ENCODE results near the gene FSD2. TPM values are rescaled to one million over a fixed set of nuclear protein-coding genes. Genes with fewer than 3 reads are reported as not detected.

Gene FSD2
- total and polyA plus RNA-seq, 2 of the 8 experiments (the other 6 are each of a cell fraction or from before 2014, with no cell fraction given), result 0.02 TPM; not detected in 1

- DNase-seq (ENCODE audit: low read depth in 1 of 2, low spot score in 2 of 2) (no peak), FAIRE-seq (no peak)
- H3K4me2 ChIP-seq (ENCODE audit: insufficient read depth in 1 of 2, low read depth in 2 of 2, low read length in 2 of 2), result no peak overlapping the region
- no peak overlapping the region for H4K8ac ChIP-seq (ENCODE audit: extremely low read depth, insufficient read depth, low read length)
- H2AFZ ChIP-seq (ENCODE audit: low read length), result no peak overlapping the region
- H2BK12ac ChIP-seq (ENCODE audit: low read depth, low read length), result no peak overlapping the region
- H3K4me1 ChIP-seq (replicated peaks in 1 of 4; ENCODE audit: control insufficient read depth in 3 of 4, insufficient read depth in 4 of 4, low read length in 3 of 4), result no peaks in the 10 kb centered on the region
- POLR2A ChIA-PET (ENCODE audit: partially characterized antibody), result no interaction called here
- no peak overlapping the region for H2BK20ac ChIP-seq (ENCODE audit: low read length)
- H3K18ac ChIP-seq (ENCODE audit: extremely low read depth, low read length), result no peak overlapping the region
- H3K4ac ChIP-seq (replicated peaks; ENCODE audit: insufficient read length, low read depth, low read length), result no peak overlapping the region
- H4K5ac ChIP-seq (ENCODE audit: insufficient read length, low read depth, low read length), result no peak overlapping the region
- no peak overlapping the region for H3K23ac ChIP-seq (ENCODE audit: insufficient read length)
- no peaks in the 10 kb centered on the region for H3K9me3 ChIP-seq (ENCODE audit: insufficient read depth in 2 of 2, low read depth in 1 of 2, low read length in 1 of 2)
- peaks cover 0 to 20% (median 6%) of the 10 kb centered on the region in 4 experiments; a peak in 3 of 8 replicates for H3K36me3 ChIP-seq (ENCODE audit: control insufficient read depth in 2 of 4, insufficient read depth in 4 of 4, low read length in 3 of 4)
- TF ChIP-seq CHD1 (IDR thresholded peaks at IDR 0.05; ENCODE audit: low read depth, low read length) (no peak), CBX8 (IDR thresholded peaks at IDR 0.05; ENCODE audit: borderline replicate concordance, low read depth, low read length) (no peak), ATF3 (IDR thresholded peaks at IDR 0.05; ENCODE audit: insufficient read depth, low read depth, low read length) (no peak), SIX5 (IDR thresholded peaks at IDR 0.05; ENCODE audit: low read depth, low read length) (no peak), YY1 (IDR thresholded peaks at IDR 0.05; ENCODE audit: low read depth, low read length) (no peak), CTBP2 (IDR thresholded peaks at IDR 0.05; ENCODE audit: borderline replicate concordance, insufficient read depth, insufficient read length, low read length) (no peak), E2F6 (IDR thresholded peaks at IDR 0.05) (no peak), EP300 (IDR thresholded peaks at IDR 0.05; ENCODE audit: borderline replicate concordance in 1 of 2, low read depth in 2 of 2, low read length in 2 of 2) (no peak), TEAD4 (IDR thresholded peaks at IDR 0.05; ENCODE audit: low read depth, low read length) (no peak), RAD21 (IDR thresholded peaks at IDR 0.05 in 1 of 2, conservative IDR thresholded peaks at IDR 0.05 in 1 of 2; ENCODE audit: low read depth in 2 of 2, low read length in 2 of 2) (no peak), TCF12 (IDR thresholded peaks at IDR 0.05; ENCODE audit: low read depth, low read length) (no peak)
- no peak overlapping the region for H3K9ac ChIP-seq (replicated peaks in 1 of 4; ENCODE audit: extremely low read depth in 1 of 4, low read depth in 3 of 4, low read length in 3 of 4)
- no peak overlapping the region for H3K4me3 ChIP-seq (ENCODE audit: extremely low read depth in 1 of 4, insufficient read depth in 2 of 4, low read depth in 3 of 4, low read length in 4 of 4)
- no peak overlapping the region for H2AK5ac ChIP-seq (ENCODE audit: low read depth, low read length)
- no peaks in the 10 kb centered on the region for H3K79me1 ChIP-seq (ENCODE audit: low read depth, low read length)
- H3K27me3 ChIP-seq (replicated peaks in 1 of 4; ENCODE audit: control insufficient read depth in 3 of 4, extremely low read depth in 1 of 4, insufficient read depth in 3 of 4, low read length in 3 of 4), result no peaks in the 10 kb centered on the region
- H4K20me1 ChIP-seq (replicated peaks in 1 of 2; ENCODE audit: control insufficient read depth in 1 of 2, insufficient read depth in 2 of 2, low read length in 2 of 2), result no peaks in the 10 kb centered on the region
- H4K91ac ChIP-seq (replicated peaks; ENCODE audit: insufficient read length, low read length), result no peak overlapping the region
- no peak overlapping the region for H2BK5ac ChIP-seq (ENCODE audit: low read depth, low read length)
- no peak overlapping the region for H3K56ac ChIP-seq (replicated peaks; ENCODE audit: insufficient read length, low read depth, low read length)
- no peak overlapping the region for H2BK120ac ChIP-seq (replicated peaks; ENCODE audit: low read depth, low read length)
- H3K27ac ChIP-seq (ENCODE audit: low read depth, low read length), result no peak overlapping the region
- H2BK15ac ChIP-seq (ENCODE audit: low read length), result no peak overlapping the region
- CTCF ChIA-PET (ENCODE audit: partially characterized antibody), result no interaction called here
- no peaks in the 10 kb centered on the region for H3K23me2 ChIP-seq (ENCODE audit: low read depth, low read length)
- no peaks in the 10 kb centered on the region for H3K79me2 ChIP-seq (ENCODE audit: control insufficient read depth in 1 of 2, insufficient read depth in 2 of 2, low read length in 2 of 2)
- H3K14ac ChIP-seq (ENCODE audit: insufficient read length), result no peak overlapping the region
Observed at GRCh38 chr15:82820128-82820527, 14.3 kb upstream of the FSD2 start.
